ENCODE measurements around the gene MLLT3.

MLLT3 gene

GRCh38 chr9:20569525-20569924, 52.8 kb downstream of the MLLT3 start:
- TF ChIP-seq REST (IDR thresholded peaks at IDR 0.05; ENCODE audit: insufficient read depth in 1 of 2, low read depth in 2 of 2, low read length in 2 of 2) (no peak), FOXP2 (optimal IDR thresholded peaks at IDR 0.05; ENCODE audit: borderline replicate concordance, extremely low read depth, extremely low read length, insufficient read depth) (no peak), TAF1 (IDR thresholded peaks at IDR 0.05; ENCODE audit: borderline replicate concordance, insufficient read depth, low read length) (no peak), SIN3A (IDR thresholded peaks at IDR 0.05; ENCODE audit: borderline replicate concordance, insufficient read depth, low read length) (no peak), POLR2AphosphoS5 (IDR thresholded peaks at IDR 0.05; ENCODE audit: low read depth, low read length) (no peak)

- TF ChIP-seq REST (IDR thresholded peaks at IDR 0.05; ENCODE audit: insufficient read depth in 1 of 2, low read depth in 2 of 2, low read length in 2 of 2) (no peak), SIN3A (IDR thresholded peaks at IDR 0.05; ENCODE audit: borderline replicate concordance, insufficient read depth, low read length) (no peak)
These were observed 53.9 kb downstream of the MLLT3 start for GRCh38 chr9:20568400-20568799.

- TF ChIP-seq POLR2AphosphoS5 (IDR thresholded peaks at IDR 0.05; ENCODE audit: low read depth, low read length) (no peak), TAF1 (IDR thresholded peaks at IDR 0.05; ENCODE audit: borderline replicate concordance, insufficient read depth, low read length) (no peak)
These were observed 55.9 kb downstream of the MLLT3 start for GRCh38 chr9:20566401-20566800.

GRCh38 chr9:20564650-20565049, 57.6 kb downstream of the MLLT3 start:
- TF ChIP-seq TAF1 (IDR thresholded peaks at IDR 0.05; ENCODE audit: borderline replicate concordance, insufficient read depth, low read length) = no peak
- TF ChIP-seq SIN3A (IDR thresholded peaks at IDR 0.05; ENCODE audit: borderline replicate concordance, insufficient read depth, low read length) = no peak
- no peak for TF ChIP-seq FOXP2 (optimal IDR thresholded peaks at IDR 0.05; ENCODE audit: borderline replicate concordance, extremely low read depth, extremely low read length, insufficient read depth)
- TF ChIP-seq REST (IDR thresholded peaks at IDR 0.05; ENCODE audit: insufficient read depth in 1 of 2, low read depth in 2 of 2, low read length in 2 of 2) = no peak
- no peak for TF ChIP-seq POLR2AphosphoS5 (IDR thresholded peaks at IDR 0.05; ENCODE audit: low read depth, low read length)

GRCh38 chr9:20563917-20564316, 58.4 kb downstream of the MLLT3 start:
- no peak for TF ChIP-seq REST (IDR thresholded peaks at IDR 0.05; ENCODE audit: insufficient read depth in 1 of 2, low read depth in 2 of 2, low read length in 2 of 2)
- TF ChIP-seq POLR2AphosphoS5 (IDR thresholded peaks at IDR 0.05; ENCODE audit: low read depth, low read length) = no peak
- TF ChIP-seq SIN3A (IDR thresholded peaks at IDR 0.05; ENCODE audit: borderline replicate concordance, insufficient read depth, low read length) = no peak
- no peak for TF ChIP-seq FOXP2 (optimal IDR thresholded peaks at IDR 0.05; ENCODE audit: borderline replicate concordance, extremely low read depth, extremely low read length, insufficient read depth)
- TF ChIP-seq TAF1 (IDR thresholded peaks at IDR 0.05; ENCODE audit: borderline replicate concordance, insufficient read depth, low read length) = no peak

Measured in PFSK-1 (cell line).